Measurements from ENCODE around the gene NUDT19. TPM values are rescaled to one million over a fixed set of nuclear protein-coding genes. Genes with fewer than 3 reads are reported as not detected.
A peak's percentile ranks its signal among the peaks of the same experiment; 100 is the strongest.
"Not testable (repeated sequence)": the region's sequence is repeated elsewhere in the genome, so short reads cannot be mapped to it uniquely, and the experiment has no call there.

NUDT19 gene
- total RNA-seq (2014; rRNA removed; shearing (Covaris generic)), result 21.0 and 21.7 TPM in 2 replicates

DNA sequence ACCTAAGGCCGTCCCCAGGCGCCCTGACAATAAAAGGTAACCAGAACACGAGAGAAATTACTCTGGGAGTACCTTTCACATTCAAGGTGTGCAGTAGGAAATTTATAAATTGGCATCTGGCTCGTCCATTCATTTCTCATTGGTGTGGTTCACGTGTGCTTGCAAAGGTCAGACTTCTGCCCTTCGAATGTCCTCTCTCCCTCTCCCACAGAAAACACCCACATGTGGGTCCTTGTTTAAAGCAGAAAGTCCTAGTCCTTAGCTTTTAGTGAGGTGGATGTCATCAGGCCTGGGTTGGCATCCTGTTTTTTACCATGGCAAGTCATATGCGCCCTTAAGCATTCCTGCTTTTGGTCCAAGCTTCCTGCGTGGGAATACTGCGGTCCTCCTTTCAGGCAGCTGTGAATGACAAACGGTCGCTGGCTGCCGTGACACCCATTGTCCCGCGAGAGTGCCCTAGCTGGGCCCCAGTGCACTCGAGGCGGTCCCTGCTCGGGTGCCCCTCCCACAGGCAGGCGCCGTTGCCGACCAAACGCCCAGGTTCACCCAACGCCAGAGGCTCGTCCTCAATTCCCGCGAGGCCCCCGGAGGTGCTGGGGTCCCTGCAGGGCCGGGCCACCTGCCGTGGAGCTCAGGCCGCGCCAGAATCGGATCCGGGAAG is at the start of gene NUDT19:
Gene NUDT19 (plus strand): TSS at position 531 of the 661 bp plus-strand sequence. CDS start 140 bp downstream, outside the sequence.
- peaks cover 3% of the 10 kb centered on the region for H3K4me1 ChIP-seq
- H3K27ac ChIP-seq, result peak within 1 kb of the TSS; percentile 60
- no peaks in the 10 kb centered on the region for H3K9me3 ChIP-seq (replicated peaks)
- peaks cover 2% of the 10 kb centered on the region; the same call in 1 of the 2 replicates for H3K36me3 ChIP-seq
- H3K27me3 ChIP-seq, result no peaks in the 10 kb centered on the region
- H3K4me3 ChIP-seq, result peak within 1 kb of the TSS; percentile 68
- peak; percentile 91 to 92 for DNase-seq

DNA sequence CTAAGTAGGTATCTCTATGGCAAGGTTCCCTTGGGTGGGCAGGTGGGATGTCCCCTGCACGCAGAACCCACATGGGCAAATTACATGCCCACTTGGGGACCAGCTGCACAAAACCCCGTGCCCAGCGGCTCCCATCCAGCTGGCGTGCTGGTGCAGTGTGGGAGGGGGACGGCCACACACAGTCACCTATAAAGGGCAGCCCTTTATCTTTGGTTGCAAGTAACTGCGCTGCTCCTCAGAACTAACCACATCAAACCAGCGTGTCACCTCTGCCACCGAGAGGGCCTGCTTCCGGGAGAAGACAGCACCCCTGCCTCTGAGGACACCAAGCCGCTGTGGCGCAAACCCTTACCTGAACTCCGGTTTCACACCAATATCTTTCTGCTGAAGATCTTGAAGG is 48.9 kb upstream of the NUDT19 start:
- DNase-seq, result no peak
- H3K27ac ChIP-seq, result no peak overlapping the region
- H3K4me1 ChIP-seq, result no peaks in the 10 kb centered on the region
- peaks cover 28% of the 10 kb centered on the region for H3K36me3 ChIP-seq
- H3K9me3 ChIP-seq (replicated peaks), result no peaks in the 10 kb centered on the region
- no peaks in the 10 kb centered on the region for H3K27me3 ChIP-seq
- no peak overlapping the region for H3K4me3 ChIP-seq

DNA sequence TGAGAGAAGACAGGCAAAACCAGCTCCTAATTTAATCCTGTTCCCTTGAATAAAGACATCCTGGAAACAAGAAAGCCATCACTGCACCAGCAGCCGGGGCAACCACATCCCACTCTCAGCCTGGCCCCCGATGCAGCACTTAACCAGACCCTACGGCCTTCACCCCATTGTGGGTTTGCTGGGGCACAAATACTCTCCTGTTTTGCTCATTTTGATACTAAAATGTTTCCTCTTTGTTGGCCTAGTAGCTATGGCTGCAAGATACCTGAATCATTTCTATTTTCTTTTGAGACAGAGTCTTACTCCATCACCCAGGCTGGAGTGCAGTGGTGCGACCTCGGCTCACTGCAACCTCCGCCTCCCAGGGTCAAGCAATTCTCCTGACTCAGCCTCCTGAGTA is 45.1 kb upstream of the NUDT19 start:
- DNase-seq, result no peak
- H3K4me3 ChIP-seq, result no peak overlapping the region
- no peaks in the 10 kb centered on the region for H3K27me3 ChIP-seq
- no peaks in the 10 kb centered on the region for H3K4me1 ChIP-seq
- H3K36me3 ChIP-seq, result peaks cover 8% of the 10 kb centered on the region
- H3K27ac ChIP-seq, result no peak overlapping the region
- H3K9me3 ChIP-seq (replicated peaks), result no peaks in the 10 kb centered on the region

DNA sequence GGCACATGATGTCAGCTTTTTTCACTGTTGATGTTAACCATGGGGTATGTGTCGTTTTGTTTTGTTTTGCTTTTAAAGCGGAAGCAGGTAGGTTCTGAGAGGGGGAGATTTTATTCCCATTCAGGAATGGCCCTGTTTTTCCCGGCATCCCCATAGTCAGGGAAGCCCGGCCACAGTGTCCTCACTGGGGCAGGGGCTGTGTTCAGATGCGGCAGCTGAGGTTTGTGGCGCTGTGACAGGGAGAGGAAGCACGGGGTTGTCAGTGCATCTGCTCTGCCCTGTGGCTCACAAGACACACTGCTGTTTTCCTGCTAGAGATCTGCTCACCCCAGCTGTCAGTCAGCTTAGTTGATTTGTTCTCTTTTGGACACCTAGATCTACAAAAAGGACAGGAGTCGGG is 44.3 kb upstream of the NUDT19 start:
- Histone ChIP-seq H3K4me1 (no peaks in the 10 kb centered on the region), H3K36me3 (peaks cover 3% of the 10 kb centered on the region; the same call in 1 of the 2 replicates), H3K27ac (no peak overlapping the region), H3K4me3 (no peak overlapping the region), H3K27me3 (no peaks in the 10 kb centered on the region), H3K9me3 (replicated peaks) (no peaks in the 10 kb centered on the region)
- DNase-seq, result no peak

DNA sequence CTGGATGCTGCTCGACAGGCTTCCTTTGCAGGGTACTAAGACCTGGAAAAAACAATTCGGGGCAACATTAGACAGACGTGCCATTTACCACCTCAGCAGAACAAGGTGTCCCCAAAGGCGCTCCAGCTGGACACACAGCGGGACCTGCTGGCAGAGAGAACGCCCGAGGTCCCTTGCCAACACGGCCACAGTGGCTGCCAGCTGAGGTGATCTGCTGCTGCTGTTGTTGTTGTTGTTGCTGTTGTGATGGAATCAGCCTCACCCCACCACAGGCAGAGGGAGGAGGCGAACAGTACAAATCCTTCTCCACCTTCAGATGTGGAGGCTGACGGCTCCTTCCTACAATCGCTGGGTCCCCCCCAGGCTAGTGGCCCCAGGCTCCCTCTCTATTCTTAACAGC is 41.9 kb upstream of the NUDT19 start:
- H3K4me3 ChIP-seq, result no peak overlapping the region
- no peak for DNase-seq
- no peaks in the 10 kb centered on the region for H3K27me3 ChIP-seq
- H3K36me3 ChIP-seq, result peaks cover 3% of the 10 kb centered on the region; the same call in 1 of the 2 replicates
- no peaks in the 10 kb centered on the region for H3K4me1 ChIP-seq
- H3K27ac ChIP-seq, result no peak overlapping the region
- no peaks in the 10 kb centered on the region for H3K9me3 ChIP-seq (replicated peaks)

DNA sequence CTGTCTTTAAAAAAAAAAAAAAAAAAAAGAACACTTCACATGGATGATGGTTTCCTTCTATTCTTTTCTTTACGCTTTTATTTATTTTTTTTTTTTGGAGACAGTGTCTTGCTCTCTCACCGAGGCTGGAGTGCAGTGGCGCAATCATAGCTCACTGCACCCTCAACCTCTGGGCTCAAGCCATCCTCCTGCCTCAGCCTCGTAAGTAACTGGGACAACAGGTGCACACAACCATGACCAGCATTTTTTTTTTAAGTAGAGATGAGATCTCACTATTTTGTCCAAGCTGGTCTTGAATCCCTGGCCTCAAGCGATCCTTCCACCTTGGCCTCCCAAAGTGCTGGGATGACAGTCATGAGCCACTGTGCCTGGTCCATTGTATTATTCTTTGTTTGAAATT is 41.0 kb upstream of the NUDT19 start:
- H3K27me3 ChIP-seq, result no peaks in the 10 kb centered on the region
- no peak overlapping the region for H3K27ac ChIP-seq
- peaks cover 12% of the 10 kb centered on the region for H3K36me3 ChIP-seq
- H3K4me1 ChIP-seq, result no peaks in the 10 kb centered on the region
- no peak for DNase-seq
- no peak overlapping the region for H3K4me3 ChIP-seq
- H3K9me3 ChIP-seq (replicated peaks), result no peaks in the 10 kb centered on the region

DNA sequence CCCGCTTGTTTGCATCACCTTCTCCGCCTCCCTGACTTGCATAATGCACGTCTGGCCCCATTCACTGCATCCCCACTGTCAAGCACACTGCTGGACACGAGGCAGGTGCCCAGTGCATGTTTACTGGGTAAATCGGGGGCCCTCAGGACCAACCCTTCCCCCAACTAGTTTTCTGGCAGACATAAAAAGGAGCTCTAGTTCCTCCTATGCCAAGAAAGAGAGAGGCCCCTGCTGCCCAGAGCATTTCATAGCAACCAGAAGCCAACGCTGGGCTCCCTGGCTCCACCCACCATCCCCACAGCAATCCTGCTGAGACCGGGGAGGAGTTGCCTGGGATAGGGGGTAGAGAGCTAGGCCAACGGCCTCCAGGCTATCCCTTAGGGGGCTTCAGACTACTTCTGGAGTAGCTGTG is 39.9 kb upstream of the NUDT19 start:
- Histone ChIP-seq H3K36me3 (peaks cover 13% of the 10 kb centered on the region), H3K4me1 (no peaks in the 10 kb centered on the region), H3K4me3 (no peak overlapping the region), H3K27me3 (no peaks in the 10 kb centered on the region), H3K9me3 (replicated peaks) (no peaks in the 10 kb centered on the region), H3K27ac (no peak overlapping the region)
- DNase-seq, result no peak

DNA sequence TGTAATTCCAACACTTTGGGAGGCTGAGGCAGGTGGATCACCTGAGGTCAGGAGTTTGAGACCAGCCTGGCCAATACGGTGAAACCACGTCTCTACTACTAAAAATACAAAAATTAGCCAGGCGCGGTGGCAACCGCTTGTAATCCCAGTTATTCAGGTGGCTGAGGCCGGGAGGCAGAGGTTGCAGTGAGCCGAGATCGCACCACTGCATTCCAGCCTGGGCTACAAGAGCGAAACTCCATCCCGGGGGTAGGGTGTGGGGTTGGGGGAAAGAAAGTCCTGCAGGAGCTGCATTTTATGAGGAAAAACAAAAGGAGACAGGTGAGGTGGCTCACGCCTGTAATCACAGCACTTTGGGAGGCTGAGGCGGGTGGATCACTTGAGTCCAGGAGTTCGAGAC is 39.3 kb upstream of the NUDT19 start:
- not testable (repeated sequence) for H3K27ac ChIP-seq

DNA sequence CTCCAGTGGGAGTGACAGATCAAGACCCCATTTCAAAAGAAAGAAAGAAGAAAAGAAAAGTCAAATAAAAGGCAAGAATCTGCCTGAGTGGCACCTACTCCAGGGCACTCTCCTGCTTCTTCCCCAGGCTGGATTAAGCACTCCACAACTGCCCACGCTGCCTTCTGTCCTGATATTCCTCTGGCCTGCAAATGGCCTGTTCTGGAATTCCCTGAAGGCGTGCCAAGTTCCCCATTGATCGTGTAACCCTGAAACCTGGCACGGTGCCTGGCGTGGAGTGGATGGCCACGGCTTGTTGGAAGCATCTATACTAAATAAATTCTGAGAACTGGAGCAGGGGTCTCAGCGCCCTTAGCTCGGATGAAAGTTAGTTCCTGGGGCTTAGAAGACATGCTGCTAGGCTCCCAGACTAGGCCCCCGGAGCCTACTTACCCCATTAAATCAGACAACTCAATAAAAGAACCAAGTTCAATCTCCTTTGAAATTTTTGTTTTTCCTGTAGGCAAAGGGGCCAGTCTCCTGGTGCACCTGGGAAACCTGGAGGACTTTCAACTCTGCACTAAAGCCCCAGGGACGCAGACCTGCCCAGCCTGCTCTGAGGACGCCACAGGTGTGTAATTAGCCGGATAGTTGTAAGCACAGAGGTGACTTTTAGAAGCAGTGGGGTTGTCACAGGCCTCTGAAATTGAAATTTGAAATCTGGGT is 38.6 kb upstream of the NUDT19 start:
- Histone ChIP-seq H3K4me3 (no peak overlapping the region), H3K36me3 (peaks cover 13% of the 10 kb centered on the region), H3K9me3 (replicated peaks) (no peaks in the 10 kb centered on the region), H3K27me3 (no peaks in the 10 kb centered on the region), H3K4me1 (no peaks in the 10 kb centered on the region), H3K27ac (no peak overlapping the region)
- DNase-seq, result peak; percentile 26 to 39

More for the DNA sequence above, 39.3 kb upstream of the NUDT19 start:
- DNase-seq; H3K9me3 ChIP-seq (replicated peaks); H3K4me1 ChIP-seq; H3K4me3 ChIP-seq; H3K27me3 ChIP-seq: not testable (repeated sequence)
- peaks cover 13% of the 10 kb centered on the region for H3K36me3 ChIP-seq

DNA sequence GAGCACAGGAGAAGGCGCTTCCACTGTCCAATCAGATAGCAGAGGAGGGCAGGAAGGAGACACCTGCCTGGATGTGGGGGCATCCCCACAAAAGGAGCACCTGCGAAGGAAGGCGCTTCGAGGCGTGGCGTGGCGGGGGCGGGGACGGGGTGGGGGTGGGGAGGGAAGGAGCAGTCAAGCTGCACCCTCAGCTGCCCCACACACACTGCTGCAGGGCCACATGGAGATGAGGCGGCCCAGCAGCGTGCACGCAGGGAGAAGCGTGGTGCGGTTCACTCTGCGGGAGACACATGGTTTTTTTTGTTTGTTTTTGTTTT is 38.1 kb upstream of the NUDT19 start:
- DNase-seq, result no peak
- Histone ChIP-seq H3K27me3 (no peaks in the 10 kb centered on the region), H3K27ac (no peak overlapping the region), H3K4me3 (no peak overlapping the region), H3K36me3 (peaks cover 13% of the 10 kb centered on the region), H3K4me1 (no peaks in the 10 kb centered on the region), H3K9me3 (replicated peaks) (no peaks in the 10 kb centered on the region)

DNA sequence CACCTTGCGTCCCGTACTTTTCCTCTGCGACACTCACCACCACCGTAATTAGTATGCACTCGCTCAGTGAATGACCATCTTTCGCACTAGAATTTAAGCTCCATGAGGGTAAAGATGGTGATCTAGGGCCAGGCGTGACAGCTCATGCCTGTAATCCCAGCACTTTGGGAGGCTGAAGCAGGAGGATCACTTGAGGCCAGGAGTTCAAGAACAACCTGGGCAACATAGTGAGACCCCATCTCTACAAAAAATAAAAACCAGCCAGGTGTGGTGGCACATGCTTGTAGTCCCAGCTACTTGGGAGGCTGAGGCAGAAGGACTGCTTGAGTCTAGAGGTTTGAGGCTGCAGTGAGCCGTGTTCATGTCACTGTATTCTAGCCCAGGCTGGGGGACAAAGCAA is 35.2 kb upstream of the NUDT19 start:
- not testable (repeated sequence) for H3K4me3 ChIP-seq; H3K9me3 ChIP-seq (replicated peaks); H3K27ac ChIP-seq; H3K4me1 ChIP-seq; DNase-seq; H3K27me3 ChIP-seq
- peaks cover 13% of the 10 kb centered on the region for H3K36me3 ChIP-seq

DNA sequence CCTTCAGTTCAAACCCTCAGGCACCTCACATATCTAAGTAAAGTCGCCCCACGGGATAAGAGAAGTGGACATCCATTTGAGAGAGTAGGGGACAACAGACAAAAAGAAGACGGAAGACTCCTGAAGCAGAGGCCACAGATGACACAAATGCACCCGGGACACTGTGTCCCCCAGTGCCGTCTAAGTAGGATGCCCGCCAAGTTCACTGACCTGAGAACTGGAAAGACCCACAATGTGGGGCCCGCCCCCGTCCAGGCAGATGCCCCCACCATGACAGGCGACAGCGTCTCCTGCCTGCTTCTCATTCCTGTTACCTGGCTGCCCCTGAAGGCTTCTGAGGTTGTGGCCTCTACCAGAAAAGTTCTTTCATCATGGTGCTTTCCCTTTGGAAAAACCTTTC is 33.5 kb upstream of the NUDT19 start:
- H3K4me1 ChIP-seq, result no peaks in the 10 kb centered on the region
- H3K36me3 ChIP-seq, result peaks cover 10% of the 10 kb centered on the region
- H3K9me3 ChIP-seq (replicated peaks), result no peaks in the 10 kb centered on the region
- no peak overlapping the region for H3K27ac ChIP-seq
- H3K4me3 ChIP-seq, result no peak overlapping the region
- DNase-seq, result no peak
- H3K27me3 ChIP-seq, result no peaks in the 10 kb centered on the region

DNA sequence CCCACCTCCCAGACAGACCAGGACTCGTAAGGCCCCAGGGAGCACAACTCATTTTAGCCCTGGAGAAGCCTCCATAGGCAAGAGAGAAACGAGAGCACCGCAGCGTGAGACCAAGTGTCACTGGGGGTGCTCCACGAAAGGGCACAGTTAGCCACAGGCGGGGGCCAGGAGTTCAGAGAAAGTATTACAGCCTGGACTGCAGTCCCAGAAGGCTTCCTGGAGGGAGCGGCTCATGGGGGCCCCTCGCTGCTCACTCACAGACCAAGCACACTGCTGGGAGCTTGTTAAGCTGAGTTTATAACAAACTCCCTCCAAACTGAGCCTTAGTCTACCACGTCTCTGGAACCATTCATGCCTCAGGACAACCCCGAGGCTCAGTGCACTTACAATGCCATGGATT is 33.1 kb upstream of the NUDT19 start:
- Histone ChIP-seq H3K36me3 (peaks cover 10% of the 10 kb centered on the region), H3K4me3 (no peak overlapping the region), H3K4me1 (no peaks in the 10 kb centered on the region), H3K27ac (no peak overlapping the region), H3K9me3 (replicated peaks) (no peaks in the 10 kb centered on the region), H3K27me3 (no peaks in the 10 kb centered on the region)
- DNase-seq, result no peak

DNA sequence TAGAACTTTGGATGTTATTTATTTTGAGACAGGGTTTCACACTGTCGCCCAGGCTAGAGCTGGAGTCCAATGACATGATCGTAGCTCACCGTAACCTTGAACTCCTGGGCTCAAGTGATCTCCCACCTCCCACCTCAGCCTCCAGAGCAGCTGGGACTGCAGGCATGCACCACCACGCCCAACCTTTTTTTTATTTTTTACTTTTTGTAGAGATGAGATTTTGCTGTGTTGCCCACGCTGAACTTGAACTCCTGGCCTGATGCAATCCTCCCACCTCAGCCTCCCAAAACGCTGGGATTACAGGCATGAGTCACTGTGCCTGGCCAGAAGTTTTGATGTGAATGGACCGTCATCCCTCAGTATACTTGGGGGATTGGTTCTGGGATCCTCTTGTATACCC is 30.3 kb upstream of the NUDT19 start:
- H3K4me3 ChIP-seq, result no peak overlapping the region
- no peak for DNase-seq
- no peaks in the 10 kb centered on the region for H3K4me1 ChIP-seq
- H3K27me3 ChIP-seq, result no peaks in the 10 kb centered on the region
- H3K27ac ChIP-seq, result no peak overlapping the region
- no peaks in the 10 kb centered on the region for H3K9me3 ChIP-seq (replicated peaks)
- no peaks in the 10 kb centered on the region for H3K36me3 ChIP-seq

DNA sequence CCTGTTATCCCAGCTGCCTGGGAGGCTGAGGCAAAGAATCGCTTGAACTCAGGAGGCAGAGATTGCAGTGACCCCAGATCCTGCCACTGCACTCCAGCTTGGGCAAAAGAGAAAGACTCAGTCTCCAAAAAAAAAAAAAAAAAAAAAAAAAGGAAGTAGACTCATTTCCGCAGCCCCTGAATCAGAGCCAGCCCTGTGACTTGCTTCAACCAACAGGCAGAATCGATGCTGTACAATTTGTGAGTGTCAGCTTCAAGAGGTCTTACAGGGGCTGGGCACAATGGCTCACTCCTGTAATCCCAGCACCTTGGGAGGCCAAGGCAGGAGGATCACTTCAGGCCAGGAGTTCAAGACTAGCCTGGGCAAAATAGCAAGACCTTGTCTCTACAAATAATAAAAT is 29.4 kb upstream of the NUDT19 start:
- no peaks in the 10 kb centered on the region for H3K4me1 ChIP-seq
- DNase-seq, result no peak
- no peaks in the 10 kb centered on the region for H3K27me3 ChIP-seq
- H3K4me3 ChIP-seq, result no peak overlapping the region
- 0 out of 2 replicates have a peak, but pooled peaks cover under 1% of the 10 kb centered on the region for H3K36me3 ChIP-seq
- H3K27ac ChIP-seq, result no peak overlapping the region
- no peaks in the 10 kb centered on the region for H3K9me3 ChIP-seq (replicated peaks)

DNA sequence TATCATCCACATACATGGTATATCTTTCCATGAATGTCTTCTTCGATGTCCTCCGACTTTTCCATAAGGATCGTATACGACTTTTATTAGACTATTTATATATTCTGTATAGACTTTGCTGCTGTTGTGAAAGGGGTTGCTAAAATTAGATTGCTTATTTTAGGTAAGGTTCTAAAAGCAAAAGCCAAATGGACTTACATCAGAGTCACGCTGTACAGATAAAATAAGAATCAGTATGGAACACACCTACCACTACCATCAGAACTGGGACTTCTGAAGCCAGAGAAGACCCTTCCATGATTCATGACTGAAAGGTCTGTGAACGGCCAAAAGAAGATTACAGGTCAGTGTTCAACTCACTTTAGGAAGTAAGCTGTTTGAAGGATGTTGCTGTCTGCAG is 25.5 kb upstream of the NUDT19 start:
- Histone ChIP-seq H3K36me3 (peaks cover 3% of the 10 kb centered on the region; the same call in 1 of the 2 replicates), H3K9me3 (replicated peaks) (no peaks in the 10 kb centered on the region), H3K4me1 (no peaks in the 10 kb centered on the region), H3K4me3 (no peak overlapping the region), H3K27ac (no peak overlapping the region), H3K27me3 (no peaks in the 10 kb centered on the region)
- DNase-seq, result no peak
